Spleen (tissue), 11 donors: ENCODE measurements around the gene SMARCA1. TPM values are rescaled to one million over a fixed set of nuclear protein-coding genes. Genes with fewer than 3 reads are reported as not detected.

ENCODE experiments used
- polyA plus RNA-seq, 3 donors: library from polyadenylated mRNA; stranded (reverse); fragments of 200-250 nt; gene quantifications; one replicate each; pipeline ENCODE4 v1.2.1, GENCODE V29; 2013
- small RNA-seq, 4 donors: library from RNA; depleted of rRNA; stranded (forward); fragments of <200 nt; gene quantifications; one replicate each; pipeline ENCODE3, GENCODE V24; 2016
- total RNA-seq, 7 donors: library from RNA; depleted of rRNA in 3 of 7; stranded (reverse); fragments of >200 nt in 3 of 7; fragmentation: NEBNext Ultra II Directional in 4 of 7; extraction: Animal tissue kit (Norgen Biotek cat#: 25700) in 4 of 7; gene quantifications; one replicate each; pipeline versions ENCODE4 v1.1.0 to v1.2.1, GENCODE V29; 2016 to 2021
- donor health status: healthy with polysubstance abuse.
- donor health status: DM: no; HTN: no; CAD: no; lungs with moderate emphysema.
- donor health status: DM: no; HTN: no; CAD: no.
- donor health status: Bipolar disorder and iron deficiency.
- donor health status: healthy.
- donor health status: DM: no; HTN: no; CAD: no.
- donor health status: DM: yes; HTN: yes; CAD: no.

SMARCA1 gene
- total and polyA plus RNA-seq, 10 donors: 2.5 to 25.3 (median 15.8) TPM

Small RNA genes lying within 50 kb of the gene (small RNA-seq; reads per million reads assigned to genes)
- 0 reads per million in 4 donors for gene RF01169
- gene RNA5SP513: 6.0 to 14.2 (median 11.5) reads per million in 4 donors
- gene RPS26P56: 0 reads per million in 4 donors

Other genes starting within 250 kb of the SMARCA1 start
- gene OCRL, start 16.8 kb upstream of the SMARCA1 start, total RNA-seq: 10 to 100 TPM; 10.1 to 16.9 (median 15.3) TPM
- 1 to 10 TPM; 3.2 to 5.4 (median 4.6) TPM for gene OCRL, start 16.8 kb upstream of the SMARCA1 start, polyA plus RNA-seq
- 1 to 10 TPM in 1 of 7 donors, under 1 TPM in 4, not detected in 2; 0.09 to 2.0 (median 0.39) TPM for gene APLN, start 131.5 kb upstream of the SMARCA1 start, total RNA-seq
- under 1 TPM; 0.18 to 0.33 (median 0.19) TPM for gene APLN, start 131.5 kb upstream of the SMARCA1 start, polyA plus RNA-seq
- under 1 TPM; 0.09 to 0.74 (median 0.20) TPM for gene XPNPEP2, start 215.5 kb upstream of the SMARCA1 start, total RNA-seq
- under 1 TPM; 0.13 to 0.46 (median 0.22) TPM for gene XPNPEP2, start 215.5 kb upstream of the SMARCA1 start, polyA plus RNA-seq